ENCODE results near the gene GFRA3.

GFRA3 gene

GRCh38 chr5:138229387-138229786, 45.0 kb downstream of the GFRA3 start:
- TF ChIP-seq POLR2AphosphoS5 (IDR thresholded peaks at IDR 0.05; ENCODE audit: borderline replicate concordance, low read depth, low read length) = no peak
- no peak for TF ChIP-seq FOXP2 (optimal IDR thresholded peaks at IDR 0.05; ENCODE audit: control extremely low read depth, extremely low read length, insufficient read depth)
- no peak for TF ChIP-seq EZH2 (IDR thresholded peaks at IDR 0.05)
- no peak overlapping the region for H3K4me3 ChIP-seq
- H3K27ac ChIP-seq = no peak overlapping the region
- H3K36me3 ChIP-seq (ENCODE audit: insufficient read depth, low read length) = no peaks in the 10 kb centered on the region
- H3K9ac ChIP-seq (ENCODE audit: insufficient read length) = no peak overlapping the region
- no peaks in the 10 kb centered on the region for H3K9me3 ChIP-seq (ENCODE audit: low read depth, low read length)
- no peak for DNase-seq (ENCODE audit: low read depth, low spot score)

GRCh38 chr5:138226910-138227309, 47.5 kb downstream of the GFRA3 start:
- H3K4me3 ChIP-seq = no peak overlapping the region
- H3K27ac ChIP-seq = no peak overlapping the region
- no peak for DNase-seq (ENCODE audit: low read depth, low spot score)
- H3K9ac ChIP-seq (ENCODE audit: insufficient read length) = no peak overlapping the region
- H3K36me3 ChIP-seq (ENCODE audit: insufficient read depth, low read length) = no peaks in the 10 kb centered on the region
- no peaks in the 10 kb centered on the region for H3K9me3 ChIP-seq (ENCODE audit: low read depth, low read length)
- TF ChIP-seq EZH2 (IDR thresholded peaks at IDR 0.05) = no peak
- no peak for TF ChIP-seq POLR2AphosphoS5 (IDR thresholded peaks at IDR 0.05; ENCODE audit: borderline replicate concordance, low read depth, low read length)
- TF ChIP-seq FOXP2 (optimal IDR thresholded peaks at IDR 0.05; ENCODE audit: control extremely low read depth, extremely low read length, insufficient read depth) = no peak

- Histone ChIP-seq H3K9me3 (ENCODE audit: low read depth, low read length) (no peaks in the 10 kb centered on the region), H3K9ac (ENCODE audit: insufficient read length) (no peak overlapping the region), H3K36me3 (ENCODE audit: insufficient read depth, low read length) (no peaks in the 10 kb centered on the region), H3K4me3 (no peak overlapping the region), H3K27ac (no peak overlapping the region)
- TF ChIP-seq POLR2AphosphoS5 (IDR thresholded peaks at IDR 0.05; ENCODE audit: borderline replicate concordance, low read depth, low read length) = no peak
- no peak for TF ChIP-seq FOXP2 (optimal IDR thresholded peaks at IDR 0.05; ENCODE audit: control extremely low read depth, extremely low read length, insufficient read depth)
- TF ChIP-seq EZH2 (IDR thresholded peaks at IDR 0.05) = no peak
- DNase-seq (ENCODE audit: low read depth, low spot score) = no peak
Measured at GRCh38 chr5:138224712-138225111, 49.7 kb downstream of the GFRA3 start.

GRCh38 chr5:138223532-138223931, 50.9 kb downstream of the GFRA3 start:
- TF ChIP-seq FOXP2 (optimal IDR thresholded peaks at IDR 0.05; ENCODE audit: control extremely low read depth, extremely low read length, insufficient read depth) (no peak), EZH2 (IDR thresholded peaks at IDR 0.05) (no peak), POLR2AphosphoS5 (IDR thresholded peaks at IDR 0.05; ENCODE audit: borderline replicate concordance, low read depth, low read length) (no peak)
- no peak overlapping the region for H3K27ac ChIP-seq
- no peak for DNase-seq (ENCODE audit: low read depth, low spot score)
- no peak overlapping the region for H3K9ac ChIP-seq (ENCODE audit: insufficient read length)
- H3K9me3 ChIP-seq (ENCODE audit: low read depth, low read length) = no peaks in the 10 kb centered on the region
- H3K4me3 ChIP-seq = no peak overlapping the region
- H3K36me3 ChIP-seq (ENCODE audit: insufficient read depth, low read length) = no peaks in the 10 kb centered on the region

- Histone ChIP-seq H3K27ac (no peak overlapping the region), H3K9ac (ENCODE audit: insufficient read length) (no peak overlapping the region), H3K9me3 (ENCODE audit: low read depth, low read length) (no peaks in the 10 kb centered on the region), H3K4me3 (no peak overlapping the region), H3K36me3 (ENCODE audit: insufficient read depth, low read length) (no peaks in the 10 kb centered on the region)
- no peak for DNase-seq (ENCODE audit: low read depth, low spot score)
- TF ChIP-seq FOXP2 (optimal IDR thresholded peaks at IDR 0.05; ENCODE audit: control extremely low read depth, extremely low read length, insufficient read depth) = no peak
- TF ChIP-seq POLR2AphosphoS5 (IDR thresholded peaks at IDR 0.05; ENCODE audit: borderline replicate concordance, low read depth, low read length) = no peak
- TF ChIP-seq EZH2 (IDR thresholded peaks at IDR 0.05) = no peak
Measured at GRCh38 chr5:138216799-138217198, 57.6 kb downstream of the GFRA3 start.

- H3K27ac ChIP-seq = peak within 1 kb of the TSS; percentile 66; the same call in 1 of the 2 replicates
- TF ChIP-seq FOXP2 (optimal IDR thresholded peaks at IDR 0.05; ENCODE audit: control extremely low read depth, extremely low read length, insufficient read depth) (no peak), POLR2AphosphoS5 (IDR thresholded peaks at IDR 0.05; ENCODE audit: borderline replicate concordance, low read depth, low read length) (peak; percentile 78)
- H3K9ac ChIP-seq (ENCODE audit: insufficient read length) = peak within 1 kb of the TSS; percentile 98
- H3K4me3 ChIP-seq = peak within 1 kb of the TSS; percentile 98
- H3K9me3 ChIP-seq (ENCODE audit: low read depth, low read length) = no peaks in the 10 kb centered on the region
- peak; percentile 97 for DNase-seq (ENCODE audit: low read depth, low spot score)
- H3K36me3 ChIP-seq (ENCODE audit: insufficient read depth, low read length) = peaks cover 13% of the 10 kb centered on the region
Measured at GRCh38 chr5:138213161-138214029, 61.0 kb downstream of the GFRA3 start, which contains the start of gene CDC23. Gene CDC23, minus strand, starts transcription at chr5:138213323. Its CDS starts 11 bp downstream, at chr5:138213312.

GRCh38 chr5:138212828-138213160, 61.6 kb downstream of the GFRA3 start:
- DNase-seq (ENCODE audit: low read depth, low spot score) = no peak

GRCh38 chr5:138210985-138211384, 63.4 kb downstream of the GFRA3 start:
- Histone ChIP-seq H3K27ac (no peak overlapping the region), H3K36me3 (ENCODE audit: insufficient read depth, low read length) (peaks cover 27% of the 10 kb centered on the region), H3K9ac (ENCODE audit: insufficient read length) (no peak overlapping the region), H3K4me3 (no peak overlapping the region), H3K9me3 (ENCODE audit: low read depth, low read length) (no peaks in the 10 kb centered on the region)
- no peak for TF ChIP-seq EZH2 (IDR thresholded peaks at IDR 0.05)
- no peak for TF ChIP-seq POLR2AphosphoS5 (IDR thresholded peaks at IDR 0.05; ENCODE audit: borderline replicate concordance, low read depth, low read length)
- TF ChIP-seq FOXP2 (optimal IDR thresholded peaks at IDR 0.05; ENCODE audit: control extremely low read depth, extremely low read length, insufficient read depth) = no peak
- DNase-seq (ENCODE audit: low read depth, low spot score) = no peak

More at GRCh38 chr5:138212828-138213160, 61.6 kb downstream of the GFRA3 start:
- H3K9me3 ChIP-seq (ENCODE audit: low read depth, low read length) = no peaks in the 10 kb centered on the region
- TF ChIP-seq POLR2AphosphoS5 (IDR thresholded peaks at IDR 0.05; ENCODE audit: borderline replicate concordance, low read depth, low read length) (no peak), FOXP2 (optimal IDR thresholded peaks at IDR 0.05; ENCODE audit: control extremely low read depth, extremely low read length, insufficient read depth) (no peak), EZH2 (IDR thresholded peaks at IDR 0.05) (no peak)
- peak overlapping the region; percentile 98 for H3K4me3 ChIP-seq
- H3K9ac ChIP-seq (ENCODE audit: insufficient read length) = peak overlapping the region; percentile 98
- peaks cover 16% of the 10 kb centered on the region for H3K36me3 ChIP-seq (ENCODE audit: insufficient read depth, low read length)
- H3K27ac ChIP-seq = peak overlapping the region; percentile 66; the same call in 1 of the 2 replicates
